ENCODE data around the gene UVSSA. TPM values are rescaled to one million over a fixed set of nuclear protein-coding genes. Genes with fewer than 3 reads are reported as not detected.

UVSSA gene
- total and polyA plus RNA-seq, 9 of the 15 experiments (the other 6 are each of a cell fraction or from before 2014, with no cell fraction given), result 0.21 to 14.6 (median 3.3) TPM

GRCh38 chr4:1350169-1350520 is 3.1 kb downstream of the UVSSA start:
- no peak for FAIRE-seq
- H3K9me1 ChIP-seq (ENCODE audit: control insufficient read depth, insufficient read depth, low read length), result peaks cover 4% of the 10 kb centered on the region
- POLR2A ChIA-PET, result interaction anchor here (1.0 kb wide), 1 partner anchor 341 kb away, joined by 3 read pairs; no protein-coding TSS in a partner anchor
- no peak for TF ChIP-seq CBX8 (IDR thresholded peaks at IDR 0.05; ENCODE audit: borderline replicate concordance, extremely low read depth, low read depth, low read length, poor library complexity, severe bottlenecking)
- no peak for TF ChIP-seq ERF (CRISPR knock-in tag; IDR thresholded peaks at IDR 0.05)
- TF ChIP-seq JUNB (CRISPR knock-in tag; conservative IDR thresholded peaks at IDR 0.05), result no peak
- TF ChIP-seq ZNF280B (CRISPR knock-in tag; IDR thresholded peaks at IDR 0.05), result no peak
- TF ChIP-seq CBX5 (IDR thresholded peaks at IDR 0.05; ENCODE audit: borderline replicate concordance, low read depth), result no peak
- no peak for TF ChIP-seq RFX7 (CRISPR knock-in tag; IDR thresholded peaks at IDR 0.05)
- TF ChIP-seq ZHX1 (conservative IDR thresholded peaks at IDR 0.05; ENCODE audit: low read length), result no peak
- TF ChIP-seq CTCFL (IDR thresholded peaks at IDR 0.05; ENCODE audit: borderline replicate concordance, insufficient read depth, low read depth, low read length, poor library complexity, severe bottlenecking), result no peak
- TF ChIP-seq HMG20A (CRISPR knock-in tag; conservative IDR thresholded peaks at IDR 0.05), result no peak
- no peak for TF ChIP-seq BCLAF1 (IDR thresholded peaks at IDR 0.05; ENCODE audit: borderline replicate concordance in 1 of 2, control insufficient read depth in 1 of 2, low read depth in 2 of 2, low read length in 1 of 2)

More at GRCh38 chr4:1350169-1350520, 3.1 kb downstream of the UVSSA start:
- no TSS peak for BruUV-seq (replicated peaks)
- Histone ChIP-seq H3K36me3 (ENCODE audit: control insufficient read depth, insufficient read depth, low read length) (peaks cover 28% of the 10 kb centered on the region; the same call in 2 of the 3 replicates), H3K9ac (ENCODE audit: insufficient read depth in 1 of 2, low read depth in 2 of 2, low read length in 2 of 2) (peak overlapping the region in 1 of 2 experiments; percentile 81; a peak in 2 of 4 replicates), H2AFZ (ENCODE audit: low read depth, low read length) (no peak overlapping the region), H3K4me1 (replicated peaks in 1 of 2; ENCODE audit: control insufficient read depth in 2 of 2, insufficient read depth in 2 of 2, low read length in 2 of 2) (peaks cover 10 to 71% of the 10 kb centered on the region in 2 experiments), H3K9me3 (replicated peaks; ENCODE audit: control insufficient read depth, insufficient read depth, low read depth, low read length) (no peaks in the 10 kb centered on the region), H3K27me3 (ENCODE audit: control insufficient read depth in 2 of 2, insufficient read depth in 2 of 2, low read length in 2 of 2) (no peaks in the 10 kb centered on the region), H3K79me2 (ENCODE audit: control insufficient read depth, insufficient read depth, low read length) (peaks cover 27% of the 10 kb centered on the region), H3K4me3 (no peak overlapping the region), H3K27ac (ENCODE audit: extremely low read depth, low read depth, low read length) (no peak overlapping the region), H3K4me2 (ENCODE audit: insufficient read depth, low read length) (no peak overlapping the region), H4K20me1 (replicated peaks; ENCODE audit: control insufficient read depth, insufficient read depth, low read length) (0 out of 2 replicates have a peak, but pooled peaks cover 6% of the 10 kb centered on the region)
- CTCF ChIA-PET (ENCODE audit: low intra/inter-chr PET ratio), result no interaction called here
- WGBS (ENCODE audit: insufficient coverage, low coverage, missing lambda C conversion rate), result 88% methylated on average over 5 of the region's 5 CpGs
- ATAC-seq (no peak), DNase-seq (ENCODE audit: extremely low read depth in 1 of 4, low spot score in 3 of 4) (no peak)
- intact Hi-C loops (cut with micrococcal nuclease) (loop anchor here (10.0 kb wide), 1 partner anchor 375 kb away; the partner anchor contains the start of genes TACC3 and TMEM129), in situ Hi-C loops (cut with MboI) (loop anchor here (5.0 kb wide), 2 partner anchors 218 to 277 kb away; no protein-coding TSS in a partner anchor)

Data from K562 (cell line).